ENCODE measurements around the gene ABHD2. TPM values are rescaled to one million over a fixed set of nuclear protein-coding genes. Genes with fewer than 3 reads are reported as not detected.
"Not testable (repeated sequence)": the region's sequence is repeated elsewhere in the genome, so short reads cannot be mapped to it uniquely, and the experiment has no call there.

ABHD2 gene, protein sequence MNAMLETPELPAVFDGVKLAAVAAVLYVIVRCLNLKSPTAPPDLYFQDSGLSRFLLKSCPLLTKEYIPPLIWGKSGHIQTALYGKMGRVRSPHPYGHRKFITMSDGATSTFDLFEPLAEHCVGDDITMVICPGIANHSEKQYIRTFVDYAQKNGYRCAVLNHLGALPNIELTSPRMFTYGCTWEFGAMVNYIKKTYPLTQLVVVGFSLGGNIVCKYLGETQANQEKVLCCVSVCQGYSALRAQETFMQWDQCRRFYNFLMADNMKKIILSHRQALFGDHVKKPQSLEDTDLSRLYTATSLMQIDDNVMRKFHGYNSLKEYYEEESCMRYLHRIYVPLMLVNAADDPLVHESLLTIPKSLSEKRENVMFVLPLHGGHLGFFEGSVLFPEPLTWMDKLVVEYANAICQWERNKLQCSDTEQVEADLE
- 27.5 and 48.2 TPM in 2 replicates for total RNA-seq

DNA sequence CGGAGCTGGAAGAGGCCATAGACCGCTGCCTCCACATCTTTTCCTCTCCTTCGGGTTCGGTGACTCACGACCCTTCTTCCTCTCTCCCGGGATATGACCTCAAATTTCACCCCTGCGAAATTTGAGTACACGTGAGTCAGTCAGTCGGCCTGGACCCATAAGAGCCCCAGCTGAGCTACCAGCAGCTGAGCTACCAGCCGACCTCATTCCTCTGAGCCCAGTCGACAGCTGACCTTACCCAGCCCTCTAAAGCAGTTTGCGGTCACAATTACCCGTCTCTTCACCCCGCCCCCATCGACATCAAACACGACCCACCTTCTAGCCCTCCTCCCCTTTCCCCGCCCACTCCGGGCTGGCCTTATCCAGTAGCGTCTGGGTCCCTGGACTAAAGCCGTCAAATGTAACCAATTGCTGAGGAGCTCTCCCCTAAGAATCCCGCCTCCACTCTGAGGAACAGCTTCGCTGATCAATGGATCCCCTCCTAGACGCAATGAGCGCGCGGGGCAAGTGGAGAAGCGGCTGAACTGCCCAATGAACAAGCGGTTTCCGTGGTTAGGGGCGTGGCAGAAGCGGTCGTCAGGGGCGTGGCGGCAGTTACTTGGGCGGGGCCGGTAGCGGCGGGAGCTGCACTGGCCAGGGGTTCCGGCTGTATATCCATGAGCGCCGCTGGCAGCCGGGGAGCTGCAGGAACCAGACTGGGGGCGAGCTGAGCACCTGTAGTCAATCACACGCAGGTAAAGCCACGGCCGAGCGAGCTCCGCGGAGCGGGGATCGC, at the start of gene ABHD2:
Gene ABHD2 (plus strand): TSS at position 627 of the 775 bp plus-strand sequence. CDS start 27,872 bp downstream, outside the sequence.
- DNase-seq (ENCODE audit: low read depth in 2 of 2) = peak; percentile 100

DNA sequence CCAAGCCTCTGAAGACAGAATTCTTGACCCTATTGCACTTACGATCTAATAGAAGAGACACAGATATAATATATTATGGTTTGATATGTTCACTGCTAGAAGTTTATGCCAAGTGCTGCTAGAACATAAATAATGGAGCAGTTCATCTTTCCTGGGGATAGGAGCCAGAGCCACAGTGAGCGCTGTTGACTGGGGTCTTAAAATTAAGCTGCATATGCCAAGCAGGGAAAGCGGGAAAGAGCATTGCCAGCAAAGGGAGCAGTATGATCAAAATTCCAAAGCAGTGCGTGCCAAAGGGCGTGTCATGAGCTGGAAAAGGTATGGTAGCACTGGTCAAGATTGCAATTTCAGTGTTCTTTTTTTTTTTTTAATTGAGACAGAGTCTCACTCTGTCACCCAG, 49.1 kb upstream of the ABHD2 start:
- DNase-seq (ENCODE audit: low read depth in 2 of 2) = no peak

DNA sequence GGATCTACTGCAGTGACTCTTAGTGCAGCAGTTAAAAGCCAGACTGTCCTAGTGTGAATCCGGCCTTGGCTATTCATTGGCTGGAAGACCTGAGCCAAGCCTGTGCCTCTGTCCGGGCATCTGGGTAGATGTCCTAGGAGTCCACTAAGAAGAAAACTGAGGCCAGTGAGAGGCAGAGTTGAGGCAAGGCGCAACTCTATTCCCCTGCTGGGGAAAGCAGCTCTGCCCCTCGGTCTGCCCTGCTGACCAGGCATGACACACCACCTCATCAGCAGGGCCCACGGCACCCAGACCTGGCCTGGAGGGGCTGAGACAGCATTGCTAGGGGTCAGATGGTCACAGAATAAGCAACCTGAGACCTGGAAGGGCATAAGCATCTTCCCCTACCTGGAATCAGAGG, 46.7 kb upstream of the ABHD2 start:
- no peak for DNase-seq (ENCODE audit: low read depth in 2 of 2)

DNA sequence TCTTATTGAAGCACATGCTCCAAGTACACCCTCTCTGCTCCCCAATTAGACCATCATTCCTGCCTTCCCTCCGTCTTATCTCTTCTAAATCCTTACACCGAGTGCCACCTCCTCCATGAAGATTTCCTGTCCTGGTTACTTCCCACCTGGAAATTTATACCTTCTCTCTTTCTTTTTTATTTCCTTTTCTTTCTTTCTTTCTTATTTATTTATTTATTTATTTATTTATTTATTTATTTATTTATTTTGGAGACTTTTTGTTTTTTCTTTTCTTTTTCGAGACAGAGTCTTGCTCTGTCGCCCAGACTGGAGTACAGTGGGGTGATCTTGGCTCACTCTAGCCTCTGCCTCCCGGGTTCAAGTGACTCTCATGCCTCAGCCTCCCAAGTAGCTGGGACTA, 45.9 kb upstream of the ABHD2 start:
- DNase-seq (ENCODE audit: low read depth in 2 of 2) = no peak

DNA sequence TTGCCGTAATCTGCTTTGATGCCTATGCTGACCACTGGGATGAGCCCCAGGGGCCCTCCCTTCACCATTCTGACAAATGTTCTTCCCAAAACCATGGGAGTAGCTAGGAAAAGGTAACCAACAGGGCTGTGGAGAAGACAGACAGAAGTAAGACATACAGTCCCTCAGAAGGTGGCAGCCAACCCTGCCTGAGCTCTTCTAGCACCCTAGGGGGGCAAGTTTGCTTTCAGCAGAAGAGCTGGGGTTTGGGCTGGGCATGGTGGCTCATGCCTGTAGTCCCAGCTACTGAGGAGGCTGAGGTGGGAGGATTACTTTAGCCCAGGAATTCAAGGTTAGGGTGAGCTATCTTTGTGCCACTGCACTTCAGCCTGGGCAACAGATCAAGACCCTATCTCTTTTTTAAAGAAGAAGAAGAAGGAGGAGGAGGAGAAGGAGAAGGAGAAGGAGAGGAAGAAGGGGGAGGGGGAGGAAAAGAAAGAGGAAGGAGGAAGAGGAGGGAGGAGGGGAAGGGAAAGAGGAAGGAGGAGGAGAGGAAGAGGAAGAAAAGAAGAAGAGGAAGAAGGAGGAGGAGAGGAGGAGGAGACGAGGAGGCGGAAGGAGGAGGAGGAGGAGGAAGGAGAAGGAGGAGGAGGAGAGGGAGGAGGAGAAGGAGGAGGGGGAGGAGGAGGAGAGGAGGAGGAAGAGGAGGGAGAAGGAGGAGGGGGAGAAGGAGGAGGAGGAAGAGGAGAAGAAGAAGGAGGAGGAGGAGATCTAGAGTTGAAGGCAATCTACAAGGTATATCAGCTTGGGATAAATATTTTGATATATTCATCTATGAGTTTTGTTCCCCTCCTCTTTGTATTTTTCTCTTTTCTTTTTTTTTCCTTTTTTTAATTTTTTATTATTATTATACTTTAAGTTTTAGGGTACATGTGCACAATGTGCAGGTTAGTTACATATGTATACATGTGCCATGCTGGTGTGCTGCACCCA, 44.9 kb upstream of the ABHD2 start:
- no peak for DNase-seq (ENCODE audit: low read depth in 2 of 2)

DNA sequence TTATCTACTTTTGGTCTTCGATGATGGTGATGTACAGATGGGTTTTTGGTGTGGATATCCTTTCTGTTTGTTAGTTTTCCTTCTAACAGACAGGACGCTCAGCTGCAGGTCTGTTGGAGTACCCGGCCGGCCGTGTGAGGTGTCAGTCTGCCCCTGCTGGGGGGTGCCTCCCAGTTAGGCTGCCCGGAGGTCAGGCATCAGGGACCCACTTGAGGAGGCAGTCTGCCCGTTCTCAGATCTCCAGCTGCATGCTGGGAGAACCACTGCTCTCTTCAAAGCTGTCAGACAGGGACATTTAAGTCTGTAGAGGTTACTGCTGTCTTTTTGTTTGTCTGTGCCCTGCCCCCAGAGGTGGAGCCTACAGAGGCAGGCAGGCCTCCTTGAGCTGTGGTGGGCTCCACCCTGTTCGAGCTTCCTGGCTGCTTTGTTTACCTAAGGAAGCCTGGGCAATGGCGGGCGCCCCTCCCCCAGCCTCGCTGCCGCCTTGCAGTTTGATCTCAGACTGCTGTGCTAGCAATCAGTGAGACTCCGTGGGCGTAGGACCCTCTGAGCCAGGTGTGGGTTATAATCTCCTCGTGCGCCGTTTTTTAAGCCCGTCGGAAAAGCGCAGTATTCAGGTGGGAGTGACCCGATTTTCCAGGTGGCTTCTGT, 39.1 kb upstream of the ABHD2 start:
- not testable (repeated sequence) for DNase-seq (ENCODE audit: low read depth in 2 of 2)

DNA sequence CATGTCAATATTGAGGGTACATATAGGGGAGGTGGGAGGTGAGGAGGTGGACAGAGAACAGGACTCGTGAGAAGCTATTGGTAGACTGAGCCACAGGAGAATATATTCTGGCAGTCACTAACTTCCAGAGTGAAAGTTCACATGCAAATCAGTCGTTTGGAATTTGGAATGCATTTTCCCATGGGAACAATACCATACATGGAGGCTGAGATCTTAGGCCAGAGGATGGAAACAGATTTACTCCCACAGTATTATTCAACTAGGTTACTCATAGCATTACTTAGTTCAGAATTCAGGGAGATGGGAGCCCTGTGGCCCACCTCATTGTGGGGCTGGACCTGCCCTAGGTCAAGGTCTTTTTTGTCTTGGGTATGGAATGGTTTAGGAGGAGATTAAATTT, 36.4 kb upstream of the ABHD2 start:
- DNase-seq (ENCODE audit: low read depth in 2 of 2) = peak; percentile 10 to 56

DNA sequence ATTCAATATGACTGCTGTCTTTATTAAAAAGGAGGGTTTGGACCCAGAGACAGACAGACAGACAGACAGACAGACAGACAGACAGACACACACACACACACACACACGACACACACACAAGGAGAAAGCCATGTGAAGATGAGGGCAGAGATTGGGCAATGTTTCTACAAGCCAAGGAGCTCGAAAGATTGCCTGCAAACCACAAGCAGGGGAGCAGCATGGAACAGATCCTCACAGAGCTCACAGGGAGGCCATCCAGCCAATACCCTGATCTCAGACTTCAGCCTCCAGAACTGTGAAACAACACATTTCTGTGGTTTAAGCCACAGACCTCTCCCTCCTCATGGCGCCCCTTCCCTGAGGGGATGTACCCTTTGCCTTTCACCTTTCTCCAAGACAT, 35.8 kb upstream of the ABHD2 start:
- DNase-seq (ENCODE audit: low read depth in 2 of 2) = no peak

DNA sequence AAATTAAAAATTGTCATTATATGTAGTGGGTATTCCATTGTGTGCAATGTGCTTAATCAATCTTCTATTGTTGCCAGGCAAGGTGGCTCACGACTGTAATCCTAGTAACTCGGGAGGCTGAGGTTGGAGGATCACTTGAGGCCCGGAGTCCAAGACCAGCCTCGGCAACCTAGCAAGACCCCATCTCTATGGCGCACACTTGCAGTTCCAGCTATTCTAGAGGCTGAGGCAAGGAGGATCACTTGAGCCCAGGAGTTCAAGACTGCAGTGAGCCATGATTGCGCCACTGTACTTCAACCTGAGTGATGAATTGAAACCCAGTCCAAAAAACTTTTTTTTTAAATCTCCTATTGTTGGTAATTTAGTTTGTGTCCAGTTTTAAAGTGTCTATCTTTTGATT, 33.4 kb upstream of the ABHD2 start:
- DNase-seq (ENCODE audit: low read depth in 2 of 2) = no peak

DNA sequence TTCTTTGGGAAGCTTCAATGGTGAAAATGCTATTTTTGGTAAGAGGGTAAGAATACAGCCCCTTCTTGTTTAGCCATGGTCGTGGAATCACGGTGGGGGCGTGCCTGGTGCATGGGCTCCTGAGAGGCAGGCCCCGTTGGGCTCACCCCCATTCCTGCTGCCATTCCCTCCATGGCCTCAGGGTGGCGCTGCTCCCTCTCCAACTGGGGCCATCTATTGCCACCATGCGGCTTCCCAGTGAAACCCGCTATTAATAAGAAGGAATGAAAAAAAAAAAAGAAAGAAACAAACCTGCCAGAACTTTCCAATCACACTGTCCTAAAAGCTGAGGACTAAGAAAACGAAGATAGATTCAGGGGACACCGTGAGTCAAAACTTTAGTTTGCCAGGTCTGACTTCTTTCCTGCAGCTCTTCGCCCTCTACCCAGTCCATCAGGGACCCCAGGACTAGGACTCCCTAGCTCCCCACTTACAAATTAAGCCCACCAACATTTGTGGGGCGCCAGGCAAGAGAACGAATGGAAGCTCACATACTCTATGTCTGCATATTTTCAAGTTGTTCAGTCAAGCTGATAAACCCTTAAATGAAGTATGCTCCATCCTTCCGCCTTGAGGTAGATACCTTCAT, 30.6 kb upstream of the ABHD2 start:
- peak; percentile 67 to 79 for DNase-seq (ENCODE audit: low read depth in 2 of 2)

DNA sequence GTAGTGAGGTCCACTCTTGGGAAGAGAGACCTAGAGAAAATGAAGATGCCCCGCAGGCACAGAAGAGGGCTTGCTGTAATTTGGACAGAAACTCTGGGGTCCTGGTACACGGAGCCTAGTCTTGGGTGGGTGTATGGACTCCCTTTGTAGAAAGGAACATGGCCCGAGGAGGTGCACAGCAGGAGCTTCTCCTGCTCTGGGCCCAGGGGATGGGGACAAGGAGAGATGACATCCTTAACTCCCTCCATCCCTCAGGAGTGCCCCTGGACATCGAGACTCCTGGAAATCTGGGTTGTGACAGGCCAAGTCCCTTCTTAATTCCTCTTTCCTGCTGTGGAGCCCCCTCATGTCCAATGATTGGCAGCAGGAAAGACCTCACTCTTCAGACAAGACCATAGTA, 29.9 kb upstream of the ABHD2 start:
- no peak for DNase-seq (ENCODE audit: low read depth in 2 of 2)

DNA sequence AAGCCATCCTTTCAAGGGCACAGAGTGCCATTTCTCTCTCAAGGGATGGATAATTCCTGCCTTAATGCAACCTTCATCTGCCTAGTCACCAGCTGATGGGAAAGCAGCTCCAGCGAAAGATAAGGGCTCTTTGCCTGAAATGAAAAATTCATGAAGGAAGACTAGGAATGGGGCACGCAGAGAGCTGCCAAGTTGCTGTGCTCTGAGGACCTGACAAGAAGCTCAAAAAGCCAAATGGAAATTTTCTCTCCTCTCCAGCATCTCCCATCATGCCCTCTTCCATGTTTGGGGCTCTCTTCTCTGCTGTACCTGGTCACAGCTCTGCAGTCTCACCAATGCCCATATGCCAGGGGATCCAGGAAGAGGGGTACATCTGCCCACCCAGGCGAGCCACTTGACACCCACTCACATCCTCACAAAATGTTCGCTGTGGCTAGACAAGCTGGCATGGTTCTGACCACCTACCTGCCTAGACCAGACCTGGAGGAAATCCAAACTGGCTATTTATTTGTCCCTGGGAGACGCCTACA, 29.3 kb upstream of the ABHD2 start:
- no peak for DNase-seq (ENCODE audit: low read depth in 2 of 2)

DNA sequence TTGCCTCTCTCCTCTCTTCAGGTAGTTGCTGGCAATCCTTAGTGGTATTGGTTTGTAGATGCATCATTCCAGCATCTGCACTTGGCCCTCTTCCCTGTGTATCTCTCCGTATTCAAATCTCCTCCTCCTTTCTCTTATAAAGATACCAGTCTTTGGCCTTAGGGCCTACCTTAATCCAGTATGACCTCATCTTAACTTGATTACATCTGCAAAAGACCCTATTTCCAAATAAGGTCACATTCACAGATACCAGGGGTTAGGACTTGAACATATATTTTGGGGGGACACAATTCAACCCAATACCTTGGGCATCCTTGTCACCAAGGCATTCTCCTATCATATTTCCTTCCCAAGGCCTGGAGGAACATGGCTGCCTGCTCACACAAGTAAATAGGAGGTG, 22.0 kb upstream of the ABHD2 start:
- DNase-seq (ENCODE audit: low read depth in 2 of 2) = no peak

DNA sequence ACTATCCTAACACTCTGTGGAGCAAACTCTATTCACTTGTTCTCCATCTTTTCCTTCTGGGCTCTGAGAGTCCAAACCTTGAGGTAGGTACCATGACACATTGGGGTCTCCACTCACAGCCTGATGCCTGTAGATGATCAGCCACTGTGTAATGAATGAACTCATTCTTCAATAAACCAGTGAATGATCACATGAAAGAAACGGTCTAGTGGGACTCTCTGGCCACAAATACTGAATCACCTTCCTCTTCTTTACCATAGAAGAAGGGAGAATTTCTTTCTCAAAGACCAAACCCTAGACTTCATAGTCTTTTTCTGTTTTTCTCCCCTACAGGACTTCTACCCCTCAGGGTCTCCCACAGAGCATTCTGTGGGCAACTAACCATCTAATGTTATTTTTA, 20.5 kb upstream of the ABHD2 start:
- DNase-seq (ENCODE audit: low read depth in 2 of 2) = no peak

DNA sequence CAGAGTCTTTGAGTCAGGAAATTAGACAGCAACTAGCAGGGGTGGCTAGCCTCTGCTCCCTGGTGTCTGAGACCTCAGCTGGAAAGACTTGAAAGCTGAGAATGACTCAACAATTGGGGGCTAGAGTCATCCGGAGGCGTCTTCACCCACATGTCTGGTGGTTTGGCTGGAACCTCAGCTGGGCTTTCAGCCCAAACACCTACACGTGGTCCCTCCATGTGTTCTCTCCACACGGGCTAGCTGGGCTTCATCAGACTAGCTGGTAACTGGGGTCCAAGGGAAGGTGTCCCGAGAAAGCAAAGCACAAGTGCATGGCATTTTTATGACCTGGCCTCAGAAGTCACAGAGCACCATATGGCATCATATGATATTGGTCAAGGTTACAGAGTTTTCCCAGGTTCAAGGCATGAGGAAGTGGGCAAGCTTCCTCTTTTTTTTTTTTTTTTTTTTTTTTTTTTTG, 19.9 kb upstream of the ABHD2 start:
- DNase-seq (ENCODE audit: low read depth in 2 of 2) = peak in 1 of 2 donors; percentile 49

DNA sequence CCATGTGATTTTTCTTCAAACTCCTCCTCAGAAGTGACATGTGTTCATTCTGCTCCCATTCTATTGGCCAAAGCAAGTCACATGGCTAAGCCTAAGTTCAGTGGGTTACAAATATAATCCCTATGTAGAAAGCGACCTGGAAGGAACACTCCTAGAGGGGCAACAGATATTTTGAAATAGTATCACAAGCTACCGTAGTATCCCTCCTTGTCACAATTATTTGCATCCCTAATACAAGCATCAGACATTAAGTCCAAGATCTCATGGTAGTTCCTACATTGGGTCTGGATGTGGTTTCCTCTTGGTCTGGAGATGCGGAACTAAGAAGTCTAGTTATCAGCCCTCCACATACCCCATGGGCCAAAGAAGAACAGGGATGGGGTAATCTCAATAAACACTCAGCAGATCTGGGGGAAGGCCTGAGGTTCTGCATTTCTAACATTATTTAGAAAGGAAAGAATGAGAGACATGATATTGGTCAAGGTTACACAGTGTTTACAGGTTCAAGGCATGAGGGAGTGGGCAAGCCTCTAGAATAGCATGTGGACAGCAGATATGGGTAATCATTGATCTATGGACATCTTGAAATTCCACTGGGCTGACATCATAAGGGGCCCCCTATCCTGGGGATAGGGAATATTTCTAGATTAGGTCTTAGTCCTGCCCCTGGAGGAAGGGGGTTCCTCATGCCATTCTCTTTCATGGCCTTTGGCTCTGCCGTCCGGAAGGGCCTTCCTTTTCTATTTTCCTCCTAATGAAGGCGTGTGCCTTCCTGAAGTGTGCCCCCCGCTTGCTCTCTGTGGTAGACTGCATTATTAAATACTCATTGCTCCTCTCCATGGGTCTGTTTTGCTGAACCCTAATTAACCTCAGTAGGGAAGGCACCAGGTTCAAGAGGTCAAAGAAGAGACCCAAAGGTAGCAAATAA, 17.8 kb upstream of the ABHD2 start:
- no peak for DNase-seq (ENCODE audit: low read depth in 2 of 2)

DNA sequence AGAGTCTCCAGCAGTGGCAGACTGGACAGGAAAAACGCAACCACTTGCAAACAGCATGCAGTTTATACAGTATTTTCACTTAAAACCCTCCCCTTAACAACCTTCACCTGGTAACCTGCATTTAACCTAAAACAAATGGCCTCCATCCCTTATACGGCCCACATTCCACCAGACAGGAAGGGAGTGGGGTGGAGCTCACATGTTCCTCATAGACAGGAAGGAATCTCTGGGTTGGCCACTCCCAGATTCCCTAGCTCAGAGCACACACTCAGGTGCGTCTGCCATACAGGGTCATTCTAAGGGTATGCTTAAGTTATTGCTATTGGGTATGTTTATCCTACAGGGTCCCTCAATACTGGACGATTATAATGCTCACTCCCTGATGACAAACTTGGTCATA, 16.8 kb upstream of the ABHD2 start:
- no peak for DNase-seq (ENCODE audit: low read depth in 2 of 2)

DNA sequence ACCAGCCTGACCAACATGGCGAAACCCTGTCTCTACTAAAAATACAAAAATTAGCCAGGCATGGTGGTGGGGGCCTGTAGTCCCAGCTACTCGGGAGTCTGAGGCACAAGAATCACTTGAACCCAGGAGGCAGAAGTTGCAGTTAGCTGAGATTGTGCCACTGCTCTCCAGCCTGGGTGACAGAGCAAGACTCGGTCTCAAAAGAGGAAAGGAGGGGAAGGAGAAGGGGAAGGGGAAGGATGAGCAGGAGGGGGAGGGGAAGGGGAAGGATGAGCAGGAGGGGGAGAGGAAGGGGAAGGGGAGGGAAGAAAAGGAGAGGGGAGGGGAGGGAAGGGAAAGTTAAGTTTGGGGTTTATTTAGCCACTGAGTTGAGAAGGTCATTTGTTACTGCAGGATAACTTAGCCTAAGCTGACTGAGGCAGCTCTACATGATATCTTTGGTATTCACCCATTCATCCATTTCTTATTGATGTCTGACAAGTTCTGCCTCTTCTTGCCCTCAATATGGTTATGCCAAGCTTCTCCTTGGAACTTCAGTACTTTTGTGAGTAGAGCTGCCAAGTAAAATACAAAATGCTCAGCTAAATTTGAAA, 15.9 kb upstream of the ABHD2 start:
- DNase-seq (ENCODE audit: low read depth in 2 of 2) = no peak

All from lung microvascular endothelial cell (primary cell).